22Rv1 (cell line): ENCODE data around the gene CCN6.

Experiments used
- CTCF ChIP-seq: fragments of 450-650 bp; IDR thresholded peaks from 2 replicates; pipeline ENCODE4 v1.5.1; 2017; ENCODE audit warnings: mild to moderate bottlenecking
- ZFX ChIP-seq: fragments of 450-650 bp; IDR thresholded peaks from 2 replicates; pipeline ENCODE4 v1.6.1; 2017; ENCODE audit warnings: antibody characterized with exemption, borderline replicate concordance

DNA sequence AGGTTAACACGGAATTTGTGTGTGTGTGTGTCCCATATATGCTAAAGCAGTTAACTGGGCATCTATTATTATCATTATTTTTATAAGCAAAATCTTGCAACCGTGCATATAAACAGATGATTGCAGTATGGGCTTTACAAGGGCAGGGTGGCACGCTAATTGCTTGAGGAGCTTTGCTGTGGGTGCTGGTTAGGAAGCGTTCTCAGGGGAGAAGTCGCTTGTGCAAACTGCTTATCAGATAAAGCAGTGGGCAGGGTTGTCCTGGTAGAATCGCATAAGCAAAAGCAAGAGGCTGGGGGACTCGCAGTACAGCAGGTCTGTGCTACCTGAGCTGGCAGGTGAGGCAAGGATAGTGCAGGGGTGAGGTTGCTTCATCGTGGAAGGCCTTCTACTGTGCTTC is 9.7 kb upstream of the CCN6 start:
- TF ChIP-seq CTCF (no peak), ZFX (no peak)
